WTC11 (cell line): ENCODE results near the gene SERPINB8.

ENCODE experiments used
- CREB1 ChIP-seq: sonication (generic); formaldehyde crosslinking; IDR thresholded peaks from 2 replicates; pipeline ENCODE4 v1.8.0; 2023; ENCODE audit warnings: mild to moderate bottlenecking, missing genetic modification reagents
- CTCF ChIP-seq: fragments of 200-600 bp; IDR thresholded peaks from 2 replicates; pipeline ENCODE4 v1.8.0; 2022; ENCODE audit warnings: antibody characterized with exemption
- JAZF1 ChIP-seq: fragments of 250-450 bp; sonication (Bioruptor Pico); IDR thresholded peaks from 2 replicates; pipeline ENCODE4 v1.9.0; 2021; ENCODE audit warnings: moderate library complexity, mild to moderate bottlenecking, inconsistent platforms
- PRRX2 ChIP-seq: fragments of 250-450 bp; sonication (Bioruptor Pico); IDR thresholded peaks from 2 replicates; pipeline ENCODE4 v1.8.0; 2021; ENCODE audit warnings: mild to moderate bottlenecking
- SOX15 ChIP-seq: fragments of 250-450 bp; sonication (Bioruptor Pico); IDR thresholded peaks from 2 replicates; pipeline ENCODE4 v1.9.0; 2021; ENCODE audit warnings: mild to moderate bottlenecking
- TP53 ChIP-seq: sonication (generic); formaldehyde crosslinking; IDR thresholded peaks from 2 replicates; pipeline ENCODE4 v1.8.1; 2023; ENCODE audit warnings: mild to moderate bottlenecking, missing genetic modification reagents

GRCh38 chr18:63969942-63970808 lies at the start of gene SERPINB8:
- TF ChIP-seq JAZF1 (CRISPR knock-in tag) (no peak), CTCF (no peak), SOX15 (CRISPR knock-in tag) (no peak), PRRX2 (CRISPR knock-in tag) (no peak), CREB1 (CRISPR knock-in tag) (0 out of 2 replicates have a peak, but pooled peaks have one; percentile 66), TP53 (CRISPR knock-in tag) (peak; percentile 61; the same call in 1 of the 2 replicates)
